ENCODE data around the gene PSMG1. TPM values are rescaled to one million over a fixed set of nuclear protein-coding genes. Genes with fewer than 3 reads are reported as not detected.
"Not testable (repeated sequence)": the region's sequence is repeated elsewhere in the genome, so short reads cannot be mapped to it uniquely, and the experiment has no call there.

The PSMG1 gene
- 21.9 and 56.4 TPM in 2 replicates for polyA plus RNA-seq (2011; rRNA removed)
- polyA minus RNA-seq (2011; rRNA and poly(A)+ RNA removed): 5.0 and 7.4 TPM in 2 replicates

GRCh38 chr21:39183272-39184049 lies at the start of gene PSMG1:
TSS of gene PSMG1 (minus strand) at chr21:39183451. CDS start at chr21:39183385, 66 bp downstream.
- H3K27me3 ChIP-seq (ENCODE audit: control insufficient read depth, insufficient read depth, low read length): no peaks in the 10 kb centered on the region
- H3K4me3 ChIP-seq (ENCODE audit: low read depth, low read length): peak within 1 kb of the TSS; percentile 97
- ChIA-PET POLR2A (interaction anchor here (0.6 to 1.2 kb wide), 3 partner anchors 80 to 197 kb away, joined by 3 to 4 read pairs (median 3); a partner anchor contains a TSS), CTCF (interaction anchor here (0.6 to 0.7 kb wide), 2 partner anchors 94 to 204 kb away, joined by 3 to 4 read pairs; no protein-coding TSS in a partner anchor)
- TF ChIP-seq CTCF (IDR thresholded peaks at IDR 0.05; ENCODE audit: insufficient read depth, low read depth, low read length): no peak
- DNase-seq (ENCODE audit: low read depth): peak; percentile 56
- H3K36me3 ChIP-seq (ENCODE audit: control insufficient read depth, insufficient read depth, low read length): no peaks in the 10 kb centered on the region

- DNase-seq (ENCODE audit: low read depth): no peak
- H3K36me3 ChIP-seq (ENCODE audit: control insufficient read depth, insufficient read depth, low read length): peaks cover 11% of the 10 kb centered on the region
- CTCF ChIA-PET: interaction anchor here (0.6 kb wide), 1 partner anchor 9 kb away, joined by 3 read pairs; no protein-coding TSS in a partner anchor
- TF ChIP-seq CTCF (IDR thresholded peaks at IDR 0.05; ENCODE audit: insufficient read depth, low read depth, low read length): no peak
- no peaks in the 10 kb centered on the region for H3K27me3 ChIP-seq (ENCODE audit: control insufficient read depth, insufficient read depth, low read length)
- H3K4me3 ChIP-seq (ENCODE audit: low read depth, low read length): no peak overlapping the region
- POLR2A ChIA-PET: no interaction called here
Measured at GRCh38 chr21:39232861-39233291, 49.6 kb upstream of the PSMG1 start.

- CTCF ChIA-PET: no interaction called here
- peaks cover 3% of the 10 kb centered on the region; the same call in 1 of the 2 replicates for H3K36me3 ChIP-seq (ENCODE audit: control insufficient read depth, insufficient read depth, low read length)
- H3K27me3 ChIP-seq (ENCODE audit: control insufficient read depth, insufficient read depth, low read length): no peaks in the 10 kb centered on the region
- POLR2A ChIA-PET: no interaction called here
- DNase-seq (ENCODE audit: low read depth): no peak
- no peak for TF ChIP-seq CTCF (IDR thresholded peaks at IDR 0.05; ENCODE audit: insufficient read depth, low read depth, low read length)
- H3K4me3 ChIP-seq (ENCODE audit: low read depth, low read length): no peak overlapping the region
Measured at GRCh38 chr21:39224930-39225329, 41.7 kb upstream of the PSMG1 start.

- POLR2A ChIA-PET: no interaction called here
- no peak for TF ChIP-seq CTCF (IDR thresholded peaks at IDR 0.05; ENCODE audit: insufficient read depth, low read depth, low read length)
- H3K36me3 ChIP-seq (ENCODE audit: control insufficient read depth, insufficient read depth, low read length): 0 out of 2 replicates have a peak, but pooled peaks cover 1% of the 10 kb centered on the region
Measured at GRCh38 chr21:39221997-39222486, 38.8 kb upstream of the PSMG1 start.

GRCh38 chr21:39221282-39221996 lies 38.2 kb upstream of the PSMG1 start:
- H3K4me3 ChIP-seq (ENCODE audit: low read depth, low read length): no peak overlapping the region
- no peaks in the 10 kb centered on the region for H3K27me3 ChIP-seq (ENCODE audit: control insufficient read depth, insufficient read depth, low read length)
- DNase-seq (ENCODE audit: low read depth): no peak
- H3K36me3 ChIP-seq (ENCODE audit: control insufficient read depth, insufficient read depth, low read length): peaks cover 2% of the 10 kb centered on the region; the same call in 1 of the 2 replicates
- ChIA-PET CTCF (no interaction called here), POLR2A (no interaction called here)
- no peak for TF ChIP-seq CTCF (IDR thresholded peaks at IDR 0.05; ENCODE audit: insufficient read depth, low read depth, low read length)

More at GRCh38 chr21:39221997-39222486, 38.8 kb upstream of the PSMG1 start:
- DNase-seq (ENCODE audit: low read depth): no peak
- CTCF ChIA-PET: no interaction called here
- Histone ChIP-seq H3K4me3 (ENCODE audit: low read depth, low read length) (no peak overlapping the region), H3K27me3 (ENCODE audit: control insufficient read depth, insufficient read depth, low read length) (no peaks in the 10 kb centered on the region)

- DNase-seq (ENCODE audit: low read depth); CTCF ChIA-PET; H3K27me3 ChIP-seq (ENCODE audit: control insufficient read depth, insufficient read depth, low read length); H3K36me3 ChIP-seq (ENCODE audit: control insufficient read depth, insufficient read depth, low read length); H3K4me3 ChIP-seq (ENCODE audit: low read depth, low read length); POLR2A ChIA-PET: not testable (repeated sequence)
Measured at GRCh38 chr21:39220875-39221274, 37.6 kb upstream of the PSMG1 start.

Data from BJ (cell line).